WI38 (cell line): ENCODE results near the gene TMEM97.

ENCODE experiments used
- H3K4me3 ChIP-seq: 2 replicates; pipeline ENCODE4 v1.5.1; 2011; ENCODE audit warnings: low read depth, mild to moderate bottlenecking, control low read depth, low read length
- TF ChIP-seq, protein P1 (sequence below): IDR thresholded peaks from 2 replicates; pipeline ENCODE4 v1.5.1; 2012; ENCODE audit warnings: low read depth, mild to moderate bottlenecking, control low read depth, low read length

TMEM97 gene

DNA sequence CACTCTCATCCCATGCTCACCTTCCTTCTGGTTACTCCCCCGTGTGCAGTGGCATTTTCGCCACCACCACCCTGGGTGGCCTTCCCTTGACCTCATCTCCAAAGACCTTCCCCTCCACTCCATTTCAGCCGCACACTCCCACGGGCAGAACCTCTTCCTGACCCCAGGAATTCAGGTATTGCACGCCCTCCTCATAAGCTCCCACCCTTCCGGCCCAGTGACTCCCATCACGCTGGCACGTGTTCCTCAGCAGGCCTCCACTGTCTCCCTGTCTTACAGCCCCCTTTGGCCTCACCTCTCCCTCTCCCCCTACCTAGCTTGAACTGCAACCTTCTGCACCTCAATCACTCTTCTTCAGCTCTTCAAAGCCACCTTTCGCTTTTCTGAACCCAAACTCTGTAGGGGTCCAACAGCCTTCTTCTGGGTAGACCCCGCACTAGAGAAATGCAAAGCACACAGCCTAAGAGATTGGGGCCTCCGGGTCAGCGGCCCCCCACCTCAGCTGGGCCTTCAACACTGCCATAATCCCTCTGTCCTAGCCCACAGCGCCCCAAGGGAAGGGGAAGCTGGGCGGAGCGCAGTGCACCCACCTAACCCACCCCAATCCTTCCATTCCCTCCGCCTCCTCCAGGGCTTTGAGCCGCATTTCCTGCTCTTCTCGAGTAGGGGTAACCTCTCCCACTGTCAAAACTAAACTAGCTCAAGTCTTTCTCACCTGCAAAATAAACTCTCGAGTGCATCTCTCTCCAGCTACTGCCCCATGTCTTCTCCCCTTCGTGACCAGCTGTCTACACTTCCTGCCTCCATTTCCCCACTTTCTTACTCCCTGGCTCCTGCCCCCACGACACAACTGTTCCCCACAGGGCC is 1.7 kb upstream of the TMEM97 start:
- H3K4me3 ChIP-seq, result no peak overlapping the region
- TF ChIP-seq, protein P1, sequence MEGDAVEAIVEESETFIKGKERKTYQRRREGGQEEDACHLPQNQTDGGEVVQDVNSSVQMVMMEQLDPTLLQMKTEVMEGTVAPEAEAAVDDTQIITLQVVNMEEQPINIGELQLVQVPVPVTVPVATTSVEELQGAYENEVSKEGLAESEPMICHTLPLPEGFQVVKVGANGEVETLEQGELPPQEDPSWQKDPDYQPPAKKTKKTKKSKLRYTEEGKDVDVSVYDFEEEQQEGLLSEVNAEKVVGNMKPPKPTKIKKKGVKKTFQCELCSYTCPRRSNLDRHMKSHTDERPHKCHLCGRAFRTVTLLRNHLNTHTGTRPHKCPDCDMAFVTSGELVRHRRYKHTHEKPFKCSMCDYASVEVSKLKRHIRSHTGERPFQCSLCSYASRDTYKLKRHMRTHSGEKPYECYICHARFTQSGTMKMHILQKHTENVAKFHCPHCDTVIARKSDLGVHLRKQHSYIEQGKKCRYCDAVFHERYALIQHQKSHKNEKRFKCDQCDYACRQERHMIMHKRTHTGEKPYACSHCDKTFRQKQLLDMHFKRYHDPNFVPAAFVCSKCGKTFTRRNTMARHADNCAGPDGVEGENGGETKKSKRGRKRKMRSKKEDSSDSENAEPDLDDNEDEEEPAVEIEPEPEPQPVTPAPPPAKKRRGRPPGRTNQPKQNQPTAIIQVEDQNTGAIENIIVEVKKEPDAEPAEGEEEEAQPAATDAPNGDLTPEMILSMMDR, result no peak

DNA sequence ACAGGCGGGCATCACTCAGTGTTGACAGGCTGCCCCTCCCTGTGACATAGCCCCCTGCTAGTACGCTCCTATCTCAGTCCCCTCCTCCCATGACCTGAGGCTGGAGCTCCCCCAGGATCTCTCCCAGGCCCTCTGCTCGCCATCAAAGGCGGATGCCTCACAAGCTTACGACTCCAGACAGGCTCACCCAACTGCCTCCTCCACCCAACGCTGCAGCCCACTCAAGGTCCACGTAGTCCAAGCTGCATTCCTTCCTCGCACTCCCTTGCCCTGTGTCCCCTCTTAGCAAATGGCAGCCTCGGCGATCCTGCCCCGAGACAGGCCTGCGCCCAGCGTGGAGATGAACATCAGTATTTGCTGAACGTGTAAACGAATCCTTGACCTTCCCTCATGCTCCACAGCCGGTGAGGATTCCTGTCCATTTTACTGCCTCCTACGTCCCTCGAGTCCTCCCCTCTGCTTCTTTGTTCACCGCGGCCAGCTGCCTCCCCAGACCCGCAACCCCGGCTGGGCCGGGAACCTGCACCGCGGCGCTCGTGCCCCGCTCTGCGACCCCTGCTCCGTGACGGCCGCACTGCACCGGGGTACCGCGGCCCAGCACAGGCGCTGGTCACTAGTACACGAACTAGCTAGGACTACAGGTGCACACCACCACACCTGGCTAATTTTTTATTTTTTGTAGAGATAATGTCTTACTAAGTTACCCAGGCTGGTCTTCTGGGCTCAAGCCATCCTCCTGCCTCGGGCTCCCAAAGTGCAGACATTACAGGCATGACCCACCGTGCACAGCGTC is 838 bp upstream of the TMEM97 start:
- TF ChIP-seq, protein P1, result no peak
- peak overlapping the region; percentile 58 for H3K4me3 ChIP-seq

DNA sequence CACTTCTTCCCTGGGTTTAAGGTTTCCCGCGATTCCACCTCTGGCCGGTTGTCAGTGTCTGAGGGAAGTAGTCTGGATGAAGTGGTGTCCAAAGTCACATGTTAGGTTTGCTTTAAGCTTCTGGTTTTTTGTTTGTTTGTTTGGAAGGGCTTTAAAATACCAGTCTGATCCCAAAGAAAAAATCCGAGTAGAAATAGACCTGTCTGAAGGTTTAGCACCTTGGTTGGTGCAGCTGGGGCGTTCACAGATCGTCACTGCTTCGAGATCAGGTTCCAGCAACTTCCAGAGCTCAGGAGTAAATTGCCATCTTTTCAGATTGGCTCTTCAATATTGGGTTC is 567 bp downstream of the TMEM97 start:
- H3K4me3 ChIP-seq, result peak overlapping the region; percentile 58

DNA sequence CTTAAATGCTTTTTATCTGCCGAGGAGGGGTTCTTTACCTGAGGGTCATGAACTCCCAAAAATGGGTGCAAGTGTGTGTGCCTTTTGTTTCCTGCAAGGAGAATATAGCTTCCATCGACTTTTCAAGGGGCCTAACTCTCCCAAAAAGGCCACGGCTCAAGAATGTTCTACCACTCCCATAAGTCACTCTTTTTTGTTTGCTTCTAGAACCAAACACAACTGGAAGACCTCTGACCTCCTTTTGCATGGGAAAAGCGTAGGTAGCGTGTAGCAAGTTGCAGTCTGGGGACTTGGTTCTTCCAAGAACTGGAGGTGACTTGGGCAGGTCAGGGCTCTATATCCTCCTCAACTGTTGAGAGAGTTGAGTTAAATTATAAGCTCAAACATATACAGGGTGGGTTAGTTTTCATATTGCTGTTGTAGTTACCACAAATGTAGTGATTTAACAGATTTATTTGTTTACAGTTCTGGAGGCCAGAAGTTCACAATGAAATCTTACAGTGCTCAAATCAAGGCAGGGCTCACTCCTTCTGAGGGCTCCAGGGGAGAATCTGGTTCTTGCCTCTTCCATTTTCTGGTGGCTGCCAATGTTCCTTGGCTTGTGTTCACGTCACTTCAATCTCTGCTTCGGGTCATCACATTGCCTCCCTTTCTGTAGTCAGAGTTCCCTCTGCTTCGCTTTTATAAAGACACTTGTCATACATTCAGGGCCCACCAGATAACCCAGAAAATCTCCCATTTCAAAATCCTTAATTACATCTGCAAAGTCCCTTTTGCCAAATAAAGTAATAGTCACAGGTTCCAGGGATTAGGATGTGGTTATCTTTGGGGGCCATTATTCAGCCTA is 1.4 kb downstream of the TMEM97 start:
- TF ChIP-seq, protein P1, result no peak
- H3K4me3 ChIP-seq, result peak overlapping the region; percentile 58

More for the DNA sequence above, 567 bp downstream of the TMEM97 start:
- TF ChIP-seq, protein P1, result no peak

DNA sequence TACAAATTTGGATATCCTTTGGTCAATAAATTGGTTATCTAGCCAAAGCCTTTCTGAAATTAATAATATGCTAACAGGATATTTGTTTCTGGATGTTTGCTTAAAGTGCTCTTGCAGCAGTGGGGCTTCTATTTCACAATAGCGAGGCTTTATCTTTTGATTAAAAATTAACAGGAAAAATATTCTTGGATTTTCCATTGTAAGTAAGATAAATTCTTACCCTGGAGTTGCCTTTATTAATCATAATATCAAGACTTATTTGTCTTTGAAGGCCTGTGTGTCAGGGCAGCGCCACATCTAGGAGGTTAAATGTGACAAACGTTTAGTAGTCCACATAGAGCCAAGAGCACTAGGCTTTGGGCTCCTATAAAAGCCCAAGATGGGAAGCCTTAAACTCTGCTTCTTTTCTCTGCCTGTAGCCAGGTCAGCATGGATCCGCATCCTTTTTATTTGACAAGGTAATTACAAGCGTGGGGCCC is 5.3 kb downstream of the TMEM97 start:
- TF ChIP-seq, protein P1, result no peak
- H3K4me3 ChIP-seq, result no peak overlapping the region

DNA sequence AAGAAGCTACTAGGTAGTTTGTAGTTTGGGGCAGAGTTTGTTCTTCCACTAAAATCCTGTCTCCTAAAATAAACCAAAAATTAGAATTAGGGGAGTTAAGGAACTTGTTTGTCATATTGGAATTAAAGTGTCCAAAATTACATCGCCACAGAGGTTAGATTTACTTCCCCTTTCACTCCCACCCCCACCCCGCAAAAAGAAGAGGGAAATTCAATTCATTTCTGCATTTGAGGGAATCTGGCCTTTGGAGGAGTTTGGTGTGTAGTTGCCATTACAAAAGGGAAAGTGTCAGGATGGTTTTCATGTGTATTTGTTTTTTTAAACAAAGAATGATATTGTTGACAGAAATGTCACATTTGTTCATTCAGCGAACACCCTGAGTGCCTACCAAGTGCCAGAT is 5.8 kb downstream of the TMEM97 start:
- TF ChIP-seq, protein P1, result no peak

More for the DNA sequence above, 5.8 kb downstream of the TMEM97 start:
- no peak overlapping the region for H3K4me3 ChIP-seq
